ENCODE results near the gene INTS11. TPM values are rescaled to one million over a fixed set of nuclear protein-coding genes. Genes with fewer than 3 reads are reported as not detected.

Gene INTS11
- total RNA-seq, 1 experiment from 2014 or later: 139 TPM

DNA sequence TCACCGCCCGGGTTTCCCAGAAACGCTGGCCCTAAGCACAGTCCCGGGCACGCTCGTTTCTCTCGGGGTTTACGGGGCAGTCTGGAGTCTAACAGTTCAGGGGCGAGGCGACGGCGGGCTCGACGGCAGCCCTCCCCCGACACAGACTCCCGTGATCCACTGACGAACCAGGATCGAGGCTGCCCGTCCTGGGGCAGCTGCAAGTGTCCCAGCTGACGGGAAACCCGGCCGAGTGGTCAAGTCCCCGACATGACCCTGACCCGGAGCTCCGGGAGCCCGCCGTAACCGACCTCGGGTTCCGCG, 51.3 kb downstream of the INTS11 start:
- peaks cover 14% of the 10 kb centered on the region for H3K23me2 ChIP-seq (ENCODE audit: insufficient read length, low read depth, low read length, poor library complexity, severe bottlenecking)
- no peak overlapping the region for H2BK15ac ChIP-seq (ENCODE audit: low read depth, low read length)
- H2AFZ ChIP-seq (ENCODE audit: low read length): no peak overlapping the region
- no peak overlapping the region for H2AK5ac ChIP-seq (ENCODE audit: insufficient read length, low read length)
- H3K4me3 Mint-ChIP-seq: peak overlapping the region; percentile 85 to 91
- H3K79me1 ChIP-seq (ENCODE audit: insufficient read depth, low read depth, low read length, poor library complexity, severe bottlenecking): peaks cover 21% of the 10 kb centered on the region
- H3K4me1 ChIP-seq (ENCODE audit: insufficient read depth, low read length): peaks cover 5% of the 10 kb centered on the region; the same call in 1 of the 2 replicates
- no peak for DNase-seq
- H3K27ac Mint-ChIP-seq: peak overlapping the region in 1 of 3 experiments; percentile 86; a peak in 2 of 7 replicates
- H2BK20ac ChIP-seq (ENCODE audit: low read depth, low read length, poor library complexity, severe bottlenecking): no peak overlapping the region
- no peak overlapping the region for H2BK120ac ChIP-seq (ENCODE audit: low read depth, low read length, poor library complexity, severe bottlenecking)
- no peak overlapping the region for H3K18ac ChIP-seq (ENCODE audit: insufficient read length, low read depth, low read length)
- H3K4ac ChIP-seq (ENCODE audit: low read depth, low read length): no peak overlapping the region
- H3K9me3 Mint-ChIP-seq: no peaks in the 10 kb centered on the region; a peak in 1 of 5 replicates
- H3K36me3 Mint-ChIP-seq (ENCODE audit: insufficient read depth in 1 of 3, low read depth in 3 of 3): peaks cover 13 to 30% (median 26%) of the 10 kb centered on the region in 3 experiments; a peak in 6 of 7 replicates
- H3K9ac ChIP-seq (ENCODE audit: extremely low read depth, insufficient read length, low read length): peak overlapping the region; percentile 77
- peaks cover 28 to 32% of the 10 kb centered on the region in 2 experiments for H3K4me1 Mint-ChIP-seq
- H3K9me3 ChIP-seq (ENCODE audit: control insufficient read depth, low read depth, low read length): no peaks in the 10 kb centered on the region
- H3K14ac ChIP-seq (ENCODE audit: insufficient read depth, low read length): peak overlapping the region; percentile 21; the same call in 1 of the 2 replicates
- H3K27ac ChIP-seq (ENCODE audit: insufficient read length, low read depth, low read length): no peak overlapping the region
- H3K27me3 ChIP-seq (ENCODE audit: insufficient read depth, low read length): no peaks in the 10 kb centered on the region
- H2BK5ac ChIP-seq (ENCODE audit: insufficient read length, low read length): no peak overlapping the region
- H3K56ac ChIP-seq (ENCODE audit: insufficient read length, low read depth, low read length): no peak overlapping the region
- TF ChIP-seq, protein P1, sequence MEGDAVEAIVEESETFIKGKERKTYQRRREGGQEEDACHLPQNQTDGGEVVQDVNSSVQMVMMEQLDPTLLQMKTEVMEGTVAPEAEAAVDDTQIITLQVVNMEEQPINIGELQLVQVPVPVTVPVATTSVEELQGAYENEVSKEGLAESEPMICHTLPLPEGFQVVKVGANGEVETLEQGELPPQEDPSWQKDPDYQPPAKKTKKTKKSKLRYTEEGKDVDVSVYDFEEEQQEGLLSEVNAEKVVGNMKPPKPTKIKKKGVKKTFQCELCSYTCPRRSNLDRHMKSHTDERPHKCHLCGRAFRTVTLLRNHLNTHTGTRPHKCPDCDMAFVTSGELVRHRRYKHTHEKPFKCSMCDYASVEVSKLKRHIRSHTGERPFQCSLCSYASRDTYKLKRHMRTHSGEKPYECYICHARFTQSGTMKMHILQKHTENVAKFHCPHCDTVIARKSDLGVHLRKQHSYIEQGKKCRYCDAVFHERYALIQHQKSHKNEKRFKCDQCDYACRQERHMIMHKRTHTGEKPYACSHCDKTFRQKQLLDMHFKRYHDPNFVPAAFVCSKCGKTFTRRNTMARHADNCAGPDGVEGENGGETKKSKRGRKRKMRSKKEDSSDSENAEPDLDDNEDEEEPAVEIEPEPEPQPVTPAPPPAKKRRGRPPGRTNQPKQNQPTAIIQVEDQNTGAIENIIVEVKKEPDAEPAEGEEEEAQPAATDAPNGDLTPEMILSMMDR (conservative IDR thresholded peaks at IDR 0.05): no peak
- H3K23ac ChIP-seq (ENCODE audit: insufficient read length, low read depth, low read length): no peak overlapping the region
- peak overlapping the region; percentile 59 for H3K4me2 ChIP-seq (ENCODE audit: insufficient read depth, insufficient read length, low read length)
- no peak overlapping the region for H3T11ph ChIP-seq (ENCODE audit: low read length)
- peaks cover 2% of the 10 kb centered on the region; the same call in 1 of the 2 replicates for H3K27me3 Mint-ChIP-seq (ENCODE audit: low read depth)
- no peak overlapping the region for H2BK12ac ChIP-seq (ENCODE audit: insufficient read length, low read depth, low read length)
- no CpG with 5 or more reads among the region's 31 CpGs for WGBS (ENCODE audit: extremely low coverage, insufficient read length, low lambda C conversion rate)
- H4K20me1 ChIP-seq (ENCODE audit: control insufficient read depth, insufficient read depth, insufficient read length): peaks cover 2% of the 10 kb centered on the region
- H3K79me2 ChIP-seq (ENCODE audit: insufficient read depth, low read length): peaks cover 25% of the 10 kb centered on the region; the same call in 1 of the 2 replicates
- no peak overlapping the region for H4K8ac ChIP-seq (replicated peaks; ENCODE audit: insufficient read length, low read depth, low read length)
- H4K91ac ChIP-seq (ENCODE audit: insufficient read length, low read depth, low read length): no peak overlapping the region
- no peak overlapping the region for H4K5ac ChIP-seq (ENCODE audit: insufficient read length, low read depth, low read length)
